Endothelial cell of umbilical vein (primary cell): ENCODE measurements around the gene OSTM1. TPM values are rescaled to one million over a fixed set of nuclear protein-coding genes. Genes with fewer than 3 reads are reported as not detected.

Source experiments
- BruUV-seq: library from RNA; stranded (reverse); fragments of 400-500 nt; replicated peaks from 2 replicates; lab custom pipeline; 2021; lab: Mats Ljungman, UMichigan
- CTCF ChIA-PET: fragments of 300-600, 350-600 bp; sonication (Branson Sonifier 250); formaldehyde crosslinking; loops from one replicate; lab custom pipeline; 2021; ENCODE audit warnings: antibody characterized with exemption, inconsistent platforms; lab: Charles Lee
- POLR2A ChIA-PET: fragments of 300-600, 350-600 bp; sonication (Branson Sonifier 250); formaldehyde crosslinking; loops from one replicate; lab custom pipeline; 2021; ENCODE audit warnings: antibody characterized with exemption, inconsistent platforms; lab: Charles Lee
- DNase-seq: peaks from one replicate; pipeline ENCODE4 v3.0.0-alpha.2; 2011; ENCODE audit warnings: low read depth, low spot score
- FAIRE-seq: peaks from 2 replicates; lab custom pipeline; 2011; peaks lifted over from hg19 to GRCh38; lab: Jason Lieb, UNC
- H2AFZ ChIP-seq: 2 replicates; pipeline ENCODE4 v1.6.0; 2012; ENCODE audit warnings: low read depth, low read length, control low read depth, inconsistent platforms
- H3K27ac ChIP-seq: 2 replicates; pipeline ENCODE4 v1.5.1; 2011; ENCODE audit warnings: low read depth, mild to moderate bottlenecking, control low read depth, low read length, moderate library complexity; ENCODE audit not compliant: insufficient read depth
- H3K27me3 ChIP-seq, 2 experiments: 2 replicates each; pipeline versions ENCODE4 v1.6.0 to v1.6.1; 2011; ENCODE audit warnings: low read length in 2 of 2, mixed read lengths in 1 of 2; ENCODE audit not compliant: control insufficient read depth in 2 of 2, insufficient read depth in 2 of 2
- H3K36me3 ChIP-seq, 2 experiments: 2 replicates in 1 of 2; 3 replicates in 1 of 2; pipeline ENCODE4 v1.5.1; 2011; ENCODE audit warnings: low read length in 2 of 2, mild to moderate bottlenecking in 1 of 2, moderate library complexity in 1 of 2; ENCODE audit not compliant: control insufficient read depth in 2 of 2, insufficient read depth in 2 of 2; ENCODE audit errors: extremely low read depth in 1 of 2
- H3K4me1 ChIP-seq: 3 replicates; pipeline ENCODE4 v1.5.1; 2011; ENCODE audit warnings: mild to moderate bottlenecking, low read length; ENCODE audit not compliant: control insufficient read depth, insufficient read depth; ENCODE audit errors: extremely low read depth
- H3K4me2 ChIP-seq: 2 replicates; pipeline ENCODE4 v1.6.1; 2011; ENCODE audit warnings: low read length, control low read depth, mixed read lengths; ENCODE audit not compliant: insufficient read depth
- H3K4me3 ChIP-seq, 3 experiments: fragments of 200-600 bp in 1 of 3; sonication (generic), shearing (Covaris generic) in 1 of 3; replicated peaks in 1 of 3; 2 replicates each; pipeline ENCODE4 v1.5.1; 2011 to 2016; ENCODE audit warnings: control low read depth in 3 of 3, low read length in 3 of 3, mild to moderate bottlenecking in 2 of 3, inconsistent platforms in 1 of 3, low read depth in 1 of 3, moderate library complexity in 1 of 3; ENCODE audit not compliant: insufficient read depth in 1 of 3
- H3K79me2 ChIP-seq: 2 replicates; pipeline ENCODE4 v1.6.0; 2012; ENCODE audit warnings: low read length, inconsistent platforms; ENCODE audit not compliant: control insufficient read depth, insufficient read depth
- H3K9ac ChIP-seq: replicated peaks from 2 replicates; pipeline ENCODE3; 2011; ENCODE audit warnings: low read length, control low read depth; ENCODE audit not compliant: insufficient read depth; ENCODE audit errors: extremely low read depth
- H3K9me1 ChIP-seq: replicated peaks from 3 replicates; pipeline ENCODE4 v1.6.0; 2011; ENCODE audit warnings: mild to moderate bottlenecking, low read length; ENCODE audit not compliant: control insufficient read depth, insufficient read depth; ENCODE audit errors: extremely low read depth
- H3K9me3 ChIP-seq: replicated peaks from 2 replicates; pipeline ENCODE4 v1.5.1; 2012; ENCODE audit warnings: low read length, inconsistent platforms; ENCODE audit not compliant: control insufficient read depth, insufficient read depth
- H4K20me1 ChIP-seq: replicated peaks from 2 replicates; pipeline ENCODE3; 2011; ENCODE audit warnings: mild to moderate bottlenecking, low read length; ENCODE audit not compliant: control insufficient read depth, insufficient read depth; ENCODE audit errors: extremely low read depth
- CTCF ChIP-seq, 2 donors: IDR thresholded peaks; 1 replicate in 1 of 2; 2 replicates in 1 of 2; pipeline ENCODE4 v1.5.1; 2011; ENCODE audit warnings: low read length in 2 of 2, mild to moderate bottlenecking in 2 of 2, moderate library complexity in 2 of 2, control low read depth in 1 of 2, inconsistent platforms in 1 of 2, low read depth in 1 of 2; ENCODE audit not compliant: insufficient read depth in 1 of 2; ENCODE audit errors: extremely low read depth in 1 of 2
- EZH2 ChIP-seq: IDR thresholded peaks from 2 replicates; pipeline ENCODE4 v1.6.1; 2012; ENCODE audit warnings: borderline replicate concordance, low read depth, mild to moderate bottlenecking, moderate library complexity, low read length, inconsistent platforms; ENCODE audit not compliant: severe bottlenecking
- FOS ChIP-seq: IDR thresholded peaks from 2 replicates; pipeline ENCODE4 v1.6.1; 2011; ENCODE audit warnings: mild to moderate bottlenecking, low read length, moderate library complexity, borderline replicate concordance; ENCODE audit not compliant: insufficient read depth
- GATA2 ChIP-seq: IDR thresholded peaks from 2 replicates; pipeline ENCODE4 v1.7.0; 2011; ENCODE audit warnings: low read depth, mild to moderate bottlenecking, moderate library complexity, mixed read lengths, low read length; ENCODE audit not compliant: insufficient read length, insufficient read depth
- JUN ChIP-seq: IDR thresholded peaks from 2 replicates; pipeline ENCODE4 v1.6.1; 2011; ENCODE audit warnings: borderline replicate concordance, low read depth; ENCODE audit not compliant: insufficient read length, insufficient read depth
- MAX ChIP-seq: IDR thresholded peaks from 2 replicates; pipeline ENCODE4 v1.6.1; 2011; ENCODE audit not compliant: insufficient read depth, insufficient read length
- MYC ChIP-seq: IDR thresholded peaks from one replicate; pipeline ENCODE4 v1.6.1; 2011; ENCODE audit warnings: mild to moderate bottlenecking, low read depth, low read length
- POLR2A ChIP-seq: IDR thresholded peaks from 2 replicates; pipeline ENCODE4 v1.6.1; 2012; ENCODE audit warnings: low read depth, mild to moderate bottlenecking, control low read depth, low read length
- POLR2AphosphoS5 ChIP-seq: IDR thresholded peaks from 2 replicates; pipeline ENCODE4 v1.6.1; 2012; ENCODE audit warnings: low read depth, mild to moderate bottlenecking, control low read depth, low read length, moderate library complexity; ENCODE audit not compliant: insufficient read depth
- dilution Hi-C: fragments of 300-500 bp; cut with MboI; formaldehyde crosslinking; loops from one replicate; pipeline ENCODE4 v1.15.0; 2019; ENCODE audit warnings: low sequenced_read_pairs; ENCODE audit not compliant: extremely low pct_ligation_motif_present
- intact Hi-C: fragments of 100-400 bp; cut with micrococcal nuclease; formaldehyde crosslinking; loops from one replicate; pipeline ENCODE4 v1.10.0; 2022
- polyA plus RNA-seq, 4 experiments: library from polyadenylated mRNA; depleted of rRNA in 3 of 4; stranded (reverse) in 3 of 4; unstranded in 1 of 4; fragments of >200 nt; gene quantifications; 2 replicates each; pipeline versions ENCODE4 v1.2.1 to v1.2.3, GENCODE V29; 2011 to 2012; ENCODE audit warnings: missing spikeins in 1 of 4
- total RNA-seq: library from RNA; stranded (reverse); gene quantifications from 2 replicates; pipeline ENCODE4 v1.2.3, GENCODE V29; 2021

OSTM1 gene
- total and polyA plus RNA-seq, 2 donors (not counting 3 experiments of a cell fraction or from before 2014, with no cell fraction given), result 23.1 to 26.4 TPM

- dilution Hi-C loops (no loop called here), intact Hi-C loops (no loop called here)
- CTCF ChIA-PET, result interaction anchor here (1.7 kb wide), 1 partner anchor 368 kb away, joined by 5 read pairs; no protein-coding TSS in a partner anchor
- H3K27ac ChIP-seq, result no peak overlapping the region
- no peaks in the 10 kb centered on the region for H4K20me1 ChIP-seq
- H3K79me2 ChIP-seq, result no peaks in the 10 kb centered on the region
- peaks cover 4% of the 10 kb centered on the region for H3K4me1 ChIP-seq
- no peaks in the 10 kb centered on the region for H3K36me3 ChIP-seq
- H3K9me3 ChIP-seq, result no peaks in the 10 kb centered on the region
- no TSS peak for BruUV-seq
- no peak overlapping the region for H3K4me3 ChIP-seq
- DNase-seq (no peak), FAIRE-seq (no peak)
- H3K4me2 ChIP-seq, result no peak overlapping the region
- no peak overlapping the region for H3K9ac ChIP-seq
- TF ChIP-seq CTCF (IDR thresholded peaks at IDR 0.05; ENCODE audit: extremely low read depth in 1 of 2, insufficient read depth in 1 of 2, low read depth in 1 of 2, low read length in 2 of 2), result no peak
- TF ChIP-seq JUN, result no peak
- TF ChIP-seq POLR2AphosphoS5, result no peak
- TF ChIP-seq EZH2, result peak; percentile 3
- TF ChIP-seq MYC, result no peak
- POLR2A ChIA-PET, result no interaction called here
- H3K9me1 ChIP-seq, result no peaks in the 10 kb centered on the region
- H2AFZ ChIP-seq, result no peak overlapping the region
- peaks cover 65 to 82% of the 10 kb centered on the region in 2 experiments for H3K27me3 ChIP-seq
Observed at GRCh38 chr6:108123481-108123929, 49.0 kb upstream of the OSTM1 start.

- Histone ChIP-seq H3K4me1 (peaks cover 13% of the 10 kb centered on the region), H3K27ac (no peak overlapping the region), H3K9me3 (no peaks in the 10 kb centered on the region), H3K9ac (no peak overlapping the region), H3K4me3 (no peak overlapping the region), H2AFZ (no peak overlapping the region), H3K27me3 (peaks cover 71 to 83% of the 10 kb centered on the region in 2 experiments), H3K4me2 (no peak overlapping the region), H3K36me3 (no peaks in the 10 kb centered on the region), H3K79me2 (no peaks in the 10 kb centered on the region), H4K20me1 (no peaks in the 10 kb centered on the region), H3K9me1 (no peaks in the 10 kb centered on the region)
- BruUV-seq, result no TSS peak
- ChIA-PET CTCF (interaction anchor here (0.6 to 1.0 kb wide), 2 partner anchors 24 to 29 kb away, joined by 3 read pairs; no protein-coding TSS in a partner anchor), POLR2A (no interaction called here)
- DNase-seq, result no peak
- intact Hi-C loops, result no loop called here
- TF ChIP-seq FOS, result no peak
- no peak for TF ChIP-seq CTCF (IDR thresholded peaks at IDR 0.05; ENCODE audit: extremely low read depth in 1 of 2, insufficient read depth in 1 of 2, low read depth in 1 of 2, low read length in 2 of 2)
- TF ChIP-seq EZH2, result peak; percentile 22
- no peak for TF ChIP-seq MYC
- TF ChIP-seq MAX, result no peak
- TF ChIP-seq GATA2, result no peak
- TF ChIP-seq POLR2A, result no peak
- TF ChIP-seq JUN, result no peak
- no peak for TF ChIP-seq POLR2AphosphoS5
- dilution Hi-C loops, result no loop called here
- no peak for FAIRE-seq
Observed at GRCh38 chr6:108121612-108122011, 47.1 kb upstream of the OSTM1 start.
